HG03439 (cell line): ENCODE data around the gene DARS1.

ENCODE experiments used
- ATAC-seq: cut with Tn5 transposase; IDR thresholded peaks from one replicate; pipeline ENCODE4 v1.9.1; 2021; ENCODE audit warnings: mild to moderate bottlenecking, moderate library complexity; ENCODE audit not compliant: unreplicated experiment

The DARS1 gene

DNA sequence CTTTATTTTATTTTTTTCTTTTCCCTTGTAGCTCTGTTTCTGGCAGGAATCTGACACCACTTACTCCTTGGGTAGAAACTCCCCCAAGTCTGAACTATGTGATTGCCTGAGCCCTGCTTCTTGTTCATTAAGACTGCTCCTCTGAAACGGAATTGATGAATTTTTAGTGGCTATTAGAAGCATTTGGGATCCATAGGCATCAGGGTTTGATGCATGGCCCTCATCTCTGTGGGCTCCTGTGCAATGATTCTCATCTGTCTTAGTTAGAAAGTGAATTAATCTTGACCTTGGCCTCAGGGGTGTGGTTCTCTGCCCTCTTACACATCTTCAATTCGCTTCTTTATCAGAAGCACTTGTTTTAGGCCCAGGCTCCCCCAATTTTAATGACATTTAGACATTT, 31.0 kb upstream of the DARS1 start:
- ATAC-seq, result no peak

DNA sequence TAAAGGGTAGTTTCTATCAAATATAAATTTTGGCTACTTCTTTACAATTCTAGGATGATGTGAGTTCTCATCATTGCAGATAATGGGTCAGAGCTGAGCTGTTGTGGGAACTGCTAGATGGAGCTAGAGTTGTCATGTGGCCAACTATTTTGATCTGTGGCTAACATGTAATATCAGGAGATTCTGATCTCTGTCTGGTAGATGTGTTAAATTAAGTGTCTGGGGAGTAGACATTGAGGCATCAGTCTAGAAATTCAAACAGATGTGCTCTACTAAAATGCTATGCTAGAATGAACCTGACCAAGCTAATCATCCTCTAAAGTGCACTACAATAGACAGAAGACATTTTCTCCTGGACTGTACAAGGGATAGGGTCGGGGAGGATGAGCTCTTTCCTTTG, 30.3 kb upstream of the DARS1 start:
- no peak for ATAC-seq

DNA sequence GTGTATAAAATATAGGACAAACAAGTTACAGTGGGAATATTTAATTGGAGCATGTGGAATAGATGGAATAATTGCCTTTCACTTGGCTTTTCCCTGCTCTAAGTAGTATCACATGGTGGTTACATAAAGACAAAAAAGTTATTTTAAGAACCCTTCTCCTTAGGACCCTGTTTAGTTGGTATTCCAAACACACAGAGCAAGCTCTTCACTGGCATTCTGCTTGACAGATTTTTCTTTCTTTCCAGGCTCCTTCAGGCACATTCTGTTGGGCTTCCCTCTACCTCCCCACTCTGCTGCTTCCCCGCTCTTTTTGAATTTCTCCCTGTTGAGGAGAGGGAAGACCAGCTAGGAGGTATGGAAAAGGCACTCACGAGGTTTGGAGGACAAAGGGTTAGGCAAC, 29.0 kb upstream of the DARS1 start:
- ATAC-seq, result no peak

DNA sequence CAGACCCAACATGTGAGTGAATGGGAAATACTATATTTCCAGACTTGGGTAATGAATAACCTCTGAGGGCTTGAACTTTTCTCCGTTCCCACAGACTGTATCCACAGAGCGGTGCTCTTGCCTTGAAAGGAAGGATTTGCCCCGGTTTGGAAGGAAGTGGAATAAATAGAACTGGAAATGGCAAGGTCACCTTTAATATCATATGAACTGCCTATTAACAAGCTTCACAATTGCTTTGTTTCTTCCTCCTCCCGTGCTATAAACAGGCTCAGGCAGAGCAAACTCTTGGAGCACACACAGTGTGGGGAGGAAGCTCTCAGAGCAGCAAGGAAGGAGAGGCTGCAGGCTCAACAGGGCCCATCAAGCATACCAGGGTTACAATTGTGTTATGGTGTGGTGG, 28.5 kb upstream of the DARS1 start:
- no peak for ATAC-seq

DNA sequence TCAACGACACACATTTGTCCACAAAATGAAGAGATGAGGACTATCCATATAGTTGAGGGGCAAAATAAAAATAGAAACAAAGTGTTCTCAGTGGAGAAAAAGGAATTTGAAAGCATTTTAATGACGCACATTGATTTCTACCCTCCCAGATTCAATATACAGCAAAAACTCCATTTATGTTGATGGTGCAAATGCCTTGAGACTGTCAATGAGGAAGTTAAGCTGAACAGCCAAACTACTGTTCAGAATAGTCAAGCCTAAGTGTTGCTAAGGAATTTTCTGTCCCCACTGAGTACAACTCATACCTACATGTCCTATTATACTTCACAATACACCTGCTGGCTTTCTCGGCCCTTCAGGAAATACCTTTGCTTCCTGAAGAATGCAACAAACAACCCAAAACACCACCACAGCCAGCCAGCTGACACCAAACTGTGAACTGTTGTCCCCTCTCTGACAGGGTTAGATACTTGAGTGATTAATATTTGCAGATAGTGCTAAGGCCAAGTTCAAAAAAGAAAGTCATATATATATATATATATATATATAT, 27.8 kb upstream of the DARS1 start:
- no peak for ATAC-seq

DNA sequence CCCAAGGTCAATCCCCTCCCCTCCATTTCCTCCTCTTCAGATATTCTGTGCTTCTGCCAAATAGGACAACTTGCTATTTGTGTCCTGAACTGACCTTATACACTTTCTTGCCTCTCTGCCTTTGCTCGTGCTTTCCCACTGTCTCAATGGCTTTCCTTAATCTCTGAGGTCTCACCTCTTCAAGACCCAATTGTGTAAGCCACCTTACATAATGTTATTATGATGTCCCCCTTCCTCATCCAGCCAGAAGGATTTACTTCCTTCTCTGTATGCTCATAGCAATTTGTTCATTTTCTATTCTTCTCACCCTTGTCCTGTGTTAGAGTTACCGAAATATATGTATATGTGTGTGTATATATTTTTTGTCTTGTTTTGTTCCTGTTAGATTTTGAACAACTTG, 26.9 kb upstream of the DARS1 start:
- ATAC-seq, result no peak

DNA sequence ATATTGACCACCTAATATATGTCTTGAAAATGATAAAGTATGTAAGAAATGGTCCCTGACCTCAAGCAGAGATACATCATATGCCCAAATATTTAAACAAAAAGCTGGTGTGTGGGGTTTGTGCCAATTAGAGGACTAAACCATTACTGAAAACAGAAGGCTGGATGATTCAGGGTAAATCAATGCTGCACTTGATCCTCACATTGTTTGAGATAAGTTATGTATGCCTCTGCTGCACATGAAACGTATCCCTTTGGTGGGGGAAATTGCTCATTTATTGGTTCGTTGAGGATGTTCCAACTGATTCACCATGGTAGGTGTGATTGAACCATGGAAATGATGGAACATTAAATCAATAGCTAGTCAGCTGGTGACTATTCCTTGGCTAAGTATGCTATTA, 24.7 kb upstream of the DARS1 start:
- ATAC-seq, result no peak

DNA sequence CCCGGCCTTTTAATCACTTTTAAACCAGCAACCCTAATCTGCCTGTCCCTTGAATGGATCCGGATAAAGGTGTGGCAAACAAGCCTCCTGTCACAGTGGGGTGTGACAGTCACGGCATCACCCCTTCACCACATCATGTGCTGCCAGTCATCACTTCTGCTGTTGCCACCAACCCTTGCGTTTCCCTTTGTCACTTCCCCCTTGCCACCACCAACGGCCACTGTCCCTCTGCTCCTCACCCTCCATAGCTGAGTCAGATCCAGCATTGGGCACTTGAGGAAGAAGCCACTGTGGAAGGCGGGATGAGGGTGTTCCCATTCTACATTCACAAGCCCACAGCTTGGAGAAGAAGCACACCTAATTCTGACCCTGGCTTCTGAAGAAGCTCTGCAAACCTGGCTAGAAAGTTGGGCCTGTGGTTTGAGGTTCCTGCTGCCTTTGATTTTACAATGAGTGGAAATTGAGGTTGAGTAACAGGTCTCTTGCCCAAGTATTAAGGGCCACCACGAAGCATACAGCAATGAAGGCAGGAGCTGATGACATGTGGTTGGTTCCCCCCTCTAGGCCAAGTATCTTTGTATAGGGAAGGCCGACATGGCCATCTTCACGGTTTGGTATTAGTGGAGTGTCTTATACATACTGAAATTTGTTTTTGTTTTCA, 22.9 kb upstream of the DARS1 start:
- no peak for ATAC-seq

DNA sequence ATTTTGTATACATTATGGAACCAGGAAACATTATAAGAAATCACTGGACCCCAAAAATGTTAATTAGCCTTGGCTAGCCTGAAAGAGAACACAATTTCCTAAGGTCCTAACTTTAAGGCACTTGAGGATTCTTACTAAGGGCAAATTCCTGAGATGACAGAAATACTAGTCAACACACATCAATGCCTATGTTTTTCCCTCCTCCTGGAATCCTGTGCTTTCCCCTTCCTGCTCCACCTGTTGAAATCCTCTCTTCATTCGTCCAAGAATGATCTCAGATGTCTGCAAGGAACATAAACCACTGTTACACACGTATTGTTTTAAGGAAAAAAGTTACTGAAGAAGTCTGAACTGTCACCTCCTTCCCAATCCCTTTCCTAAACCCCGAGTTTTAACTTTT, 21.2 kb upstream of the DARS1 start:
- no peak for ATAC-seq

DNA sequence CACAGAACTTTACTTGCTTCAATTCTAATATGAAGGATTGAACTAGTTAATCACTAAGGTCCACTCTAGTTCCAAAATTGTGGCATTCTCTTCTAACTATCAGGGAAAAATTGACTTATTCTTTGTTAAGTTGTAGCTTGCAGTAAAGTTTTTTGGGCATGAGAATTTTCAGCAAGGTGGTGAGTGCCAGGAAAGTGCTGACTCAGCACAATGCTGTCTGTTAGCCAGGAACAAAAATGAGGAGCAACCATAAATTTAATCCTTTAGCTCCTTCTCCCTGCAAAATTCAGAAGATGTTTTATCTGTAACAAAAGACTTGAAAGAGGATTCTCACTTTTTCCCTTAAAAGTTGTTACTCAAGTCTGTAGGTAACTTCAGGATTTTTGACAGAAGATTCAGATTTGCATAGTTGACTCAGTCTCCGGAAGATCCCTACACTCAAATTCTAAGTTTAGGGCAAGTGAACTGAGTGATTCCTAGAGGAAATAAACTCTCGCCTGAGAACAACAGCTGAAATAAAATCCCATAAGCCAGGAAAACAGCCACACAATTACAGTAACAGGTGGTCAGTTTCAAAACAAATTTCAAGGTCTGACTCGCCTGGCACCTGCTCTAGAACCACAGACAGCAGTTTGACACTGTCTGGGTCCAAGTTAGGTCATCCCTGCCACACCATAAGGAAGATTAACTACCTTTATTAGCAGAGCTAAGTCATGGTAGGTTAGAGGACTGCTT, 20.2 kb upstream of the DARS1 start:
- ATAC-seq, result peak; percentile 64

DNA sequence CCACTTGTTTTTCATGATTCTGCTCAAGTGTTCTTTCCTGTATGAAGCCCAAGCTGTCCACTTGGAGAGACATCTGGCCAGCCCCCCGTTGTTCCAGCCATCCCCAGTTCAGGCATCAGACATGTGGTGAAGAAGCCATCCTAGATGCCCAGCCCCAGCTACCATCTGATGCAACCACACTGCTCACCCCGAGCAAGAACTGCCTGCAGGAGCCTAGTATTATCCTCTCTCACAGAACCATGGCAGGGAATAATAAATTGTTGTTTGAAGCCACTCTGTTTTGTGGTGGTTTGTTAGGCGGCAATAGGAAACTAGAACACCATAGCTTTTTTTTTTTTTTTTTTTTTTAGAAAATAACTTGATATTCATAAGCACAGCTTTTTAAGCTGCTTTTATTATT, 19.5 kb upstream of the DARS1 start:
- ATAC-seq, result no peak

DNA sequence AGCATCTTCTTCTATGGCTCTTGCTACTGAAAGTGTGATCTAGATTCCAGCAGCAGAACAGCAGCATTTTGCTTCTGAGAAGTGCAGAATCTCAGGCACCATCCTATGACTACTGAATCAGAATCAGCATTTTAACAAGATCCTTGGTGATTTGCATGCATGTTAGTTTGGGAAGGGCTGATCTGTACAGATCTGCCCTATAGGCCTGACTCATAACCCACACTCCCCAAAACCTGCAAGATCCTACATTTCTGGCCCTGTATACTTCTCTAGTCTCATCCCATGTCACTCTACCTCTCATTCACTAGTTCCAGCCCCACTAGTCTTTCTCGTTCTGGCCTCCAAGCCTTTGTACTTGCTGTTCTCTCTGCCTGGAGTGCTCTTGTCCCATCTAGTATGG, 15.7 kb upstream of the DARS1 start:
- ATAC-seq, result no peak

DNA sequence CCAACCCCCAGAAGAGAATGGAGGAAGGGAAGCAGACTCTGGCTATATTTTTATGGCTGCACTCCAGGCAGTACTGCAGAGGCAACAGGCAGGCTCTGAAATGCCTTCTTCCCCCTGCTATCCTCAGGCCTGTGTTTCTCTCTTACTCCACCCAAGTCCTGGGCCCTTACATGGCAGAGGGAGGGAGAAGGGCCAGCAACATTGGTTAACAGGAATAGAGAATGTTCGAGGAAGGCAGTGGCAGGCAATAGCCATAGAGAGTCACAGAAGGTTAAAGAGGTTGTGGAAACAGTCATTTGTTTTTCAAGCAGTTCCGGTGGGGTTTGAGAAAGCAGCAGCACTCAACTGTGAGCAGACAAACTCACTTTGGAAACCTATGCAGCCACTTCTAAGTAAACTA, 15.1 kb upstream of the DARS1 start:
- ATAC-seq, result no peak

DNA sequence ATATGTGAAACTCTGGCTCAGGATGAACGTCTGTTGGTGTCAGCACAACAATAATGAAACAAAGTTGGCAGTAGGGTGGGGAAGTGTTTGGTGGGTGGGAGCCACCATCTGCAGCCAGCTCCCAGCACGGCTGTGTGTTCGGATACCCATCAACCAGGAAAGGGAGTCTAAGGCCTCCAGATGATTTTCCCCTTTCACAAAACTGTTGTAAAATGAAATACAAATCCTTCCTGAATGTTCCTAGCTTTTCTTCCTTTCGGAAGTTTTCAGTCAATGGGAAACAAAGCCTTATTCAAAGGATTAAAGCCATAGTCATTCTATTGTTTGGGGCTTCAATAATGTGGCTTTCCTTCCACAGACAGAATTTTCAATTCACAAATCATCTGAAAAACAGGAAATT, 14.5 kb upstream of the DARS1 start:
- ATAC-seq, result no peak

DNA sequence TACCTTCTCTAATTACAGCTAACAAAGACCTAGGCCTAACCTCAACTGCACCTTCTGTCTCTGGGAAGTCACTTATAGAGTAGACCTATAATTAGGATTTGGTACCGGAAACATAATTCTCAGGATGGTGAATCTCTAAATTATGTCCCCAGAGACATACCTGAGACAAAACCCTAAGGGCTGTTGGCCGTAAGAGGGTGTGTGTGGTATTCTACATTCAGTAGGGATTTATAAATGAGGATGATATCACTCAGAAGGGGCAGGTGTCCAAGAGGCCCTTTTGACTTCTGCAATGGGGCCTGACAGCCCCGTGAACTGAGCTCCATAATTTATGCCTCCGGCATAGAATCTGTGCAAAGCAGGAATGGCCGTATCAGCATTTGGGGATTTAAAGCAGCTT, 13.5 kb upstream of the DARS1 start:
- ATAC-seq, result no peak

DNA sequence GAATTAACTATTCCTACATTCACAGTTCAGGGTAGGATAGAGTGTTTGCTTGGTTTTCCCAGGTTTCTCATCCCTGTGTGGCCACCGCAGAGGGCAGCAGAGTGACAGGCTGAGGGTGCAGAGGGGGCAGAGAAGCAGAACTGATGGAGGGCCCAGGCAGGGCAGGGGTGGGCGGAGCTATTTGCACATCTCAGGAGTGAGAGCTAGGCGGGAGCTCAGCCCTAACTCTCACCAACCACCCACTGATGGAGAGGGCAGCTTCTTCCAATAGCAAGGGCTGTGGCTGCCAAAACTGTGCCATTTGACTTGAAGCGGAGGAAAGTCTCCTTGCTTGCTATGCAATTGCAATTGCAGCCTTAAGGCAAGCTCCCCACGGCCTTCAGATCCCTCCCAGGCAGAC, 12.0 kb upstream of the DARS1 start:
- ATAC-seq, result peak; percentile 56

DNA sequence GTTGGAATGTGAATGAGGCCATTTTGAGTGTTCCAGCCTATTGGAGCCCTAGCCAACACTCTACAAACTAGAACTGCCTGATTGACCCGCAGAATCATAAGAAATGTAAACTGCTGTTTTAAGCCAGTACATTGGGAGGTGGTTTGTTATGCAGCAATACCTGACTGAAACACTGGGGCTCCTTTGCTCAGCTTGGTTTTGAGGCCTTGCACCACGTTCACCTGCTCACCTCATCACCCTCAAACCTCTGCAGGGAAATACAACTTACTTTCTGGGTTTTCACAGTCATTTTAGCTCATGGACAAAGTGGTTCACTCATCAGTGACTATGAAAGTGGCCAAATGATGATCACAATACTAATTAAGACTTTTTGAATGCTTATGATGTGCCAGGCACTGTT, 10.9 kb upstream of the DARS1 start:
- no peak for ATAC-seq

DNA sequence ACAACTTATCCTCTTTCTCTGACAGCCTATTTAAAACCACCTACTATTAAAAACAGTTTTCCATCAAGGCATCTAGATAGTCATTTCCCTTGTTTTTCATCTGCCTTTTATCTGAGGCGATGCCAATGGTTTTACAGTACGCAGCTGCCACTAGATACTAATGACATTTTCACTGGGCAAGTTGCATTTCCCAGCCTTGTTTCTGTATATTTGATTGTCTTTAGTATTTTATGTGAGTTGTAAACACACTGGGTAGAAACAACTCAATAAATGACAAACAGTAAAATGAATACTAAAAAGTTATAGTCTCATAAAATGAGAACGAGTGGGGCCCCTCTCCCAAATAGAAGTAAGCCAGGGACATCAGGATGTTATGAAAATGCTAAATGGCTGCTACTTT, 8.9 kb upstream of the DARS1 start:
- no peak for ATAC-seq

DNA sequence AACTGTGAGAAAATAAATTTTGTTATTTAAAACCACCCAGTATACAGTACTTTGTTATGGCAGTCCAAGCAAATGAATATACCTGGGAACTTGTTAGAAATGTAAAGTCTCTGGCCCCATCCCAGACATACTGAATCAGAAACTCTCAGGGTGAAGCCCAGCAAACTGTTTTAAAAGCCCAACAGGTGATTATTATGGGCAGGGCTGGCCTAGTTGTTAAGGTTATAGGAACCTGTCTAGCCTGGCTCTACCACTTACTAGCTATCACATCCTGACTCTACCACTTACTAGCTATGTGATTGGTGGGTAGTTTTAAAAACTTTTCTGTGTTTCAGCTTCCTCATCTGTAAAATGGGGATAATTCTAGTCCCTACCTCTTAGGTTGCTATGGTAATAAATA, 8.0 kb upstream of the DARS1 start:
- no peak for ATAC-seq

DNA sequence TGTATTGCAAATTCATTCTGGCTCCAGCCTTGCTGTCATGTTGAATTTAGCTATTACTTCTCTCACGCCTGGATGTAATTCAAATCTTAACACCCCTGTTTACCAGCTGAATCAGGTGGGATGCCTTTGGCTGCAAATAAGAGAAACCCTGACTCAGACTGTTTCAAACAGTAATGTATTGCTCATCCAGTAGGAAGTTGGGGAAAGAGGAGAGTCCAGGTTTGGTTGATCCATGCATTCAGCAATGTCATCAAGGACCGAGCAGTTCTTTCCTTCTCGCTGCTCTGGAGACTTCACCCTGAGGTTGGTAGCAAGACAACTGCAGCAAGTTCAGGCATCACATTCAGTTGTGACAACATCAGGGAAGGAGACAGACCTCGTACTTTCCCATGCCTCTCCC, 6.4 kb upstream of the DARS1 start:
- ATAC-seq, result no peak

DNA sequence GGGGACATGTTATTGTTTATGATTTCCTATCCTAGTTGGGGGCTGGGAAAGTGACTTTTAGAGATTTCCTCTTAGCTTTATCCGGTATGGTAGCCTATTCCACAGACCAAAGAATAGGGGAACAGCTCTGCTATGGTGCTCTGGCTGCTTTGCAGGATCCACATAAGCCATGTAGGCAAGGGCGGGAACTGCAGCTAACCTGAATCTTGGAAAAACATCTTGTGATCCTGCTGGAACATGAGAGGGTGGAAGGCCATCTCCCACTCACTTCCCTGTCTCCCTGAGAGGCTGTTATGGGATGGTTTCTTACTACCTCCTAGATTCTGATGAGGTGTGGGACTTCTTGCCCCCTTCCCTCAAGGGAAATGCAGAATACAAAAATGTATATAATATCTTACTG, 2.0 kb upstream of the DARS1 start:
- ATAC-seq, result no peak

DNA sequence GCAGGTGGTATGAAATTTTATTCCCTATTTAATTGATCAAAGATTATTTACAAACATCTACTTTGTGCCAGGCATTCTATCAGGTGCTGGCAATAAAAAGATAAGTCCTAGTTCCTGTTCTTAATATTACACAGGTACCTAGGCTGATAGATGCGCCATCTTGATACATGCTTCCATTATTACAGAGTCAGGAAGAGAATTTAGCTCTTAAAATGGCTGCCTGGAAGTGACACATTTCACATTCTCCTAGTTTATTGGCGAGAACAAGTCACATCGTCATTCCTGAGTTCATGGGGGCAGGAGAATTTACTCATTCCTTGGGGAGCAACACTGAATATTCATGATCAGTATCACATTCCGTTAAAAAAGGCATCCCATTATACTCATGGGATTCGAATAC, 1.1 kb upstream of the DARS1 start:
- no peak for ATAC-seq
